Heart left ventricle (tissue), 16 donors: Measurements from ENCODE around the gene ADSS1. TPM values are rescaled to one million over a fixed set of nuclear protein-coding genes. Genes with fewer than 3 reads are reported as not detected.
A peak's percentile ranks its signal among the peaks of the same experiment; 100 is the strongest.

Experiments
- ATAC-seq, 4 donors: fragments of 200-7000 bp; cut with Tn5 transposase; one replicate each; pipeline ENCODE4 v1.9.1; 2020 to 2022; ENCODE audit warnings: moderate library complexity in 4 of 4, mild to moderate bottlenecking in 3 of 4, moderate number of reproducible peaks in 1 of 4
- DNase-seq, 5 donors: peaks; one replicate each; pipeline ENCODE4 v3.0.0-alpha.2; 2020
- H3K27ac ChIP-seq, 12 donors: fragments of 200-600 bp; sonication (generic) in 4 of 12; one replicate each; pipeline versions ENCODE4 v1.5.0 to v1.8.0; 2016 to 2022; ENCODE audit warnings: mild to moderate bottlenecking in 2 of 12
- H3K27me3 ChIP-seq, 9 donors: fragments of 200-600 bp; sonication (generic) in 2 of 9; one replicate each; pipeline versions ENCODE4 v1.5.1 to v1.8.0; 2016 to 2022; ENCODE audit warnings: mild to moderate bottlenecking in 3 of 9
- H3K36me3 ChIP-seq, 9 donors: fragments of 200-600 bp; sonication (generic) in 2 of 9; one replicate each; pipeline versions ENCODE4 v1.5.0 to v1.8.0; 2018 to 2022; ENCODE audit warnings: mild to moderate bottlenecking in 2 of 9
- H3K4me1 ChIP-seq, 12 donors: fragments of 200-600 bp; sonication (generic) in 4 of 12; one replicate each; pipeline versions ENCODE4 v1.5.0 to v1.8.0; 2016 to 2022; ENCODE audit warnings: mild to moderate bottlenecking in 3 of 12
- H3K4me3 ChIP-seq, 12 donors: fragments of 200-600 bp; sonication (generic) in 4 of 12; one replicate each; pipeline versions ENCODE4 v1.5.0 to v1.8.0; 2017 to 2022; ENCODE audit warnings: mild to moderate bottlenecking in 9 of 12, moderate library complexity in 4 of 12
- H3K9me3 ChIP-seq, 12 donors: fragments of 200-600 bp; sonication (generic) in 4 of 12; one replicate each; pipeline versions ENCODE4 v1.5.0 to v1.8.0; 2016 to 2022; ENCODE audit warnings: mild to moderate bottlenecking in 1 of 12
- CTCF ChIP-seq, 12 donors: fragments of 200-600 bp; sonication (generic) in 4 of 12; IDR thresholded peaks; one replicate each; pipeline versions ENCODE4 v1.5.0 to v1.8.0; 2018 to 2022; ENCODE audit warnings: antibody characterized with exemption in 12 of 12, mild to moderate bottlenecking in 5 of 12
- POLR2A ChIP-seq, 2 donors: fragments of 450-650 bp; IDR thresholded peaks; one replicate each; pipeline ENCODE4 v1.6.1; 2017; ENCODE audit warnings: antibody characterized with exemption in 2 of 2, mild to moderate bottlenecking in 2 of 2, moderate library complexity in 2 of 2
- WGBS, 4 donors: extraction: QIAGEN DNeasy Blood & Tissue Kit in 2 of 4; methylation state at CpG; one replicate each; pipeline versions ENCODE4 v1.1.5 to v1.1.7; 2013 to 2018; 5-methylcytosine and 5-hydroxymethylcytosine counted together
- intact Hi-C, 10 donors: fragments of 100-400 bp; cut with DNase I; formaldehyde crosslinking; loops; one replicate each; pipeline versions ENCODE4 v1.11.1 to v1.14.2; 2022
- polyA plus RNA-seq, 2 donors: library from polyadenylated mRNA; stranded (reverse); fragments of 200-250 nt; gene quantifications; one replicate each; pipeline ENCODE4 v1.2.3, GENCODE V29; 2013
- total RNA-seq, 9 donors: library from RNA; depleted of rRNA in 2 of 9; stranded (reverse); fragments of >200 nt in 2 of 9; fragmentation: NEBNext Ultra II Directional in 3 of 9; extraction: Animal tissue kit (Norgen Biotek cat#: 25700) in 3 of 9; gene quantifications; one replicate each; pipeline versions ENCODE4 v1.1.0 to v1.2.4, GENCODE V29; 2016 to 2023
- donor health status: ischemic (EF 13 %, LVEDD 7.1; RV severe dilation, severe dysfunction).
- donor health status: healthy with polysubstance abuse.
- donor health status: DM: no; HTN: yes; CAD: no.
- donor health status: DM: no; HTN: no; CAD: no.
- donor health status: ischemic (EF 25% LVEDD 6.9; RV normal size, moderate dysfunction).
- donor health status: ischemic (EF 25% LVEDD 5.7; RV mildly dilated, moderate dysfunction).
- donor health status: healthy.
- donor health status: DM: yes; HTN: yes; CAD: no.
- donor health status: ischemic (EF 35%, LVEDD 5.7; RV mildly dilated, moderate dysfunction).
- donor health status: nonischemic (EF 11% LVEDD 7.7; RV severe dilation, severe dysfunction).
- donor health status: DM: yes; HTN: yes; CAD: no.
- donor health status: PGD.
- donor health status: ischemic (EF 29% LVEDD 5.4; RV normal size, mild dysfunction).
- donor health status: nonischemic (EF 23%, LVEDD 6.1; RV moderate dilation, normal function).

The ADSS1 gene
- total and polyA plus RNA-seq, 11 donors, result 64.7 to 258 (median 160) TPM

- no peaks in the 10 kb centered on the region for H3K36me3 ChIP-seq
- H3K27ac ChIP-seq, result peak overlapping the region in 11 of 12 donors; percentile 84 to 97 (median 90)
- TF ChIP-seq CTCF (IDR thresholded peaks at IDR 0.05) (no peak), POLR2A (IDR thresholded peaks at IDR 0.05) (no peak)
- no peaks in the 10 kb centered on the region for H3K27me3 ChIP-seq
- WGBS, 4 donors, result 27 to 54% (median 33%) methylated on average over 12 to 29 of the region's 29 CpGs
- peak in 3 of 5 donors; percentile 23 to 67 (median 38) for DNase-seq
- intact Hi-C loops, result no loop called here
- no peaks in the 10 kb centered on the region for H3K9me3 ChIP-seq
- ATAC-seq, result peak in 1 of 4 donors; percentile 14
- H3K4me1 ChIP-seq, result peaks cover 25 to 53% (median 48%) of the 10 kb centered on the region in 12 donors
- H3K4me3 ChIP-seq, result peak overlapping the region in 11 of 12 donors; percentile 32 to 76 (median 55)
These were observed 47.1 kb upstream of the ADSS1 start for GRCh38 chr14:104676694-104677511.

GRCh38 chr14:104677512-104678332 lies 46.3 kb upstream of the ADSS1 start:
- H3K27me3 ChIP-seq, result no peaks in the 10 kb centered on the region
- 3 to 8% (median 5%) methylated on average over 28 to 43 of the region's 43 CpGs for WGBS, 4 donors
- peak overlapping the region; percentile 9 to 76 (median 54) for H3K4me3 ChIP-seq
- ATAC-seq (peak; percentile 51 to 81 (median 76)), DNase-seq (peak; percentile 84 to 89 (median 86))
- H3K9me3 ChIP-seq, result no peaks in the 10 kb centered on the region
- no peaks in the 10 kb centered on the region for H3K36me3 ChIP-seq
- peak overlapping the region; percentile 71 to 97 (median 90) for H3K27ac ChIP-seq
- intact Hi-C loops, result no loop called here
- peaks cover 31 to 62% (median 56%) of the 10 kb centered on the region in 12 donors for H3K4me1 ChIP-seq
- TF ChIP-seq POLR2A (IDR thresholded peaks at IDR 0.05) (no peak), CTCF (IDR thresholded peaks at IDR 0.05) (no peak)

- H3K27ac ChIP-seq, result peak overlapping the region; percentile 71 to 97 (median 90)
- ATAC-seq, result peak in 1 of 4 donors; percentile 2
- no peaks in the 10 kb centered on the region for H3K9me3 ChIP-seq
- H3K27me3 ChIP-seq, result no peaks in the 10 kb centered on the region
- H3K4me1 ChIP-seq, result peaks cover 31 to 66% (median 58%) of the 10 kb centered on the region in 12 donors
- intact Hi-C loops, result no loop called here
- peak overlapping the region; percentile 9 to 76 (median 54) for H3K4me3 ChIP-seq
- TF ChIP-seq CTCF (IDR thresholded peaks at IDR 0.05), result no peak
- no peak for TF ChIP-seq POLR2A (IDR thresholded peaks at IDR 0.05)
- peak in 4 of 5 donors; percentile 63 to 71 (median 68) for DNase-seq
- 19 to 41% (median 35%) methylated on average over 7 to 13 of the region's 13 CpGs for WGBS, 4 donors
- no peaks in the 10 kb centered on the region for H3K36me3 ChIP-seq
These were observed 45.7 kb upstream of the ADSS1 start for GRCh38 chr14:104678346-104678745.
